GM12891 (cell line): ENCODE results near the gene SZT2.

Source experiments
- POLR2AphosphoS5 ChIP-seq: IDR thresholded peaks from 2 replicates; pipeline ENCODE4 v1.6.1; 2011; ENCODE audit warnings: low read depth, low read length, control low read depth
- SPI1 ChIP-seq: IDR thresholded peaks from 2 replicates; pipeline ENCODE4 v1.6.1; 2011; ENCODE audit warnings: low read depth, low read length, control low read depth

- TF ChIP-seq POLR2AphosphoS5, result no peak
- TF ChIP-seq SPI1, result no peak
These were observed 21.1 kb upstream of the SZT2 start for GRCh38 chr1:43368646-43369020.
